GM12801 (cell line): Measurements from ENCODE around the gene UMAD1.

ENCODE experiments used
- CTCF ChIP-seq: IDR thresholded peaks from one replicate; pipeline ENCODE4 v1.5.1; 2011; ENCODE audit warnings: control low read depth; ENCODE audit not compliant: insufficient read length; ENCODE audit errors: extremely low read depth

Gene UMAD1

GRCh38 chr7:7793921-7794320 lies 153.4 kb downstream of the UMAD1 start:
- TF ChIP-seq CTCF, result no peak

- no peak for TF ChIP-seq CTCF
These were observed 154.7 kb downstream of the UMAD1 start for GRCh38 chr7:7795203-7795602.

GRCh38 chr7:7795630-7796121 lies 155.1 kb downstream of the UMAD1 start:
- no peak for TF ChIP-seq CTCF

- TF ChIP-seq CTCF, result no peak
These were observed 158.0 kb downstream of the UMAD1 start for GRCh38 chr7:7798510-7798909.

GRCh38 chr7:7799138-7799537 lies 158.6 kb downstream of the UMAD1 start:
- no peak for TF ChIP-seq CTCF

- TF ChIP-seq CTCF, result no peak
These were observed 162.0 kb downstream of the UMAD1 start for GRCh38 chr7:7802531-7802930.

GRCh38 chr7:7803715-7804178 lies 163.2 kb downstream of the UMAD1 start:
- no peak for TF ChIP-seq CTCF
